Astrocyte (in vitro differentiated cells and primary cell): ENCODE data around the gene BHLHE23.

Experiments
- EZH2 ChIP-seq: IDR thresholded peaks from 2 replicates; pipeline ENCODE4 v1.6.1; 2012; ENCODE audit warnings: mild to moderate bottlenecking, low read length, inconsistent platforms; ENCODE audit not compliant: insufficient read depth
- TF ChIP-seq, protein P1 (sequence below): IDR thresholded peaks from 2 replicates; pipeline ENCODE4 v1.5.1; 2011; ENCODE audit warnings: low read depth, mild to moderate bottlenecking, inconsistent platforms, low read length, moderate library complexity; ENCODE audit not compliant: insufficient read depth

GRCh38 chr20:62990306-62990825 lies 16.4 kb downstream of the BHLHE23 start:
- TF ChIP-seq, protein P1, sequence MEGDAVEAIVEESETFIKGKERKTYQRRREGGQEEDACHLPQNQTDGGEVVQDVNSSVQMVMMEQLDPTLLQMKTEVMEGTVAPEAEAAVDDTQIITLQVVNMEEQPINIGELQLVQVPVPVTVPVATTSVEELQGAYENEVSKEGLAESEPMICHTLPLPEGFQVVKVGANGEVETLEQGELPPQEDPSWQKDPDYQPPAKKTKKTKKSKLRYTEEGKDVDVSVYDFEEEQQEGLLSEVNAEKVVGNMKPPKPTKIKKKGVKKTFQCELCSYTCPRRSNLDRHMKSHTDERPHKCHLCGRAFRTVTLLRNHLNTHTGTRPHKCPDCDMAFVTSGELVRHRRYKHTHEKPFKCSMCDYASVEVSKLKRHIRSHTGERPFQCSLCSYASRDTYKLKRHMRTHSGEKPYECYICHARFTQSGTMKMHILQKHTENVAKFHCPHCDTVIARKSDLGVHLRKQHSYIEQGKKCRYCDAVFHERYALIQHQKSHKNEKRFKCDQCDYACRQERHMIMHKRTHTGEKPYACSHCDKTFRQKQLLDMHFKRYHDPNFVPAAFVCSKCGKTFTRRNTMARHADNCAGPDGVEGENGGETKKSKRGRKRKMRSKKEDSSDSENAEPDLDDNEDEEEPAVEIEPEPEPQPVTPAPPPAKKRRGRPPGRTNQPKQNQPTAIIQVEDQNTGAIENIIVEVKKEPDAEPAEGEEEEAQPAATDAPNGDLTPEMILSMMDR = no peak
- TF ChIP-seq EZH2 = no peak
